Body of pancreas (tissue), 4 donors: ENCODE data around the gene PRTN3.

Experiments used
- POLR2A ChIP-seq, 3 donors: fragments of 450-650 bp; IDR thresholded peaks; one replicate each; pipeline ENCODE4 v1.6.1; 2016; ENCODE audit warnings: antibody characterized with exemption in 3 of 3, mild to moderate bottlenecking in 2 of 3
- TF ChIP-seq, protein P1 (sequence below), 7 experiments: fragments of 450-650 bp in 4 of 7; fragments of 200-600 bp in 3 of 7; sonication (generic) in 3 of 7; IDR thresholded peaks; one replicate each; pipeline ENCODE4 v1.5.1; 2016 to 2019; ENCODE audit warnings: antibody characterized with exemption in 7 of 7

DNA sequence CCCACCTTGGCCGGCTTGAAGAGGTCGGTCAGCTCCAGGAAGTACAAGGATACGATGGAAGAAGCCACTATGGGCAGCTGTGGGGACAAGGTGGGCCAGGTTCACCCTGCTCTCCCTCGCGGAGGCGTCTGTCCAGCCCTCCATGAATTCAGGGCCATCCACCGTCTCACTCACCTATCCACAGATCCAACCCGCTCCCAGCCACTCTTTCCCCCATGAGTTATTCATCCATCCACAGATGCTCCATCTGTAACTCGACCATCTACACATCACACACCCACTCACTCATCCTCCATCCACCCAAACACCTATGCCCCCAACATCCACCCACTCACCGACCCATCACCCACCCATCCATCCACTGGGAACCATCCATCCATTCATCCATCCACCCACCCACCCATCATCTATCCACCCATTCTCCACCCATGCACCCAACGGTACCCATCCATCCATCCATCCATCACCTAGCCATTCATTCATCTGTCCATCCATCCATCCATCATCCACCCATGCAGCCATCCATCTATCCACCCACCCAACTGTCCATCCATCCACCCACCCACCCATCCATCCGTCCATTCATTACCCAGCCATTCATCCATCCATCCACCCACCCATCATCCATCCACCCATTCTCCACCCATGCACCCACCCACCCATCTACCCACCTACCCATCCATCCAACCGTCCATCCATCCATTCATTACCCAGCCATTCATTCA is 24.9 kb upstream of the PRTN3 start:
- TF ChIP-seq, protein P1, sequence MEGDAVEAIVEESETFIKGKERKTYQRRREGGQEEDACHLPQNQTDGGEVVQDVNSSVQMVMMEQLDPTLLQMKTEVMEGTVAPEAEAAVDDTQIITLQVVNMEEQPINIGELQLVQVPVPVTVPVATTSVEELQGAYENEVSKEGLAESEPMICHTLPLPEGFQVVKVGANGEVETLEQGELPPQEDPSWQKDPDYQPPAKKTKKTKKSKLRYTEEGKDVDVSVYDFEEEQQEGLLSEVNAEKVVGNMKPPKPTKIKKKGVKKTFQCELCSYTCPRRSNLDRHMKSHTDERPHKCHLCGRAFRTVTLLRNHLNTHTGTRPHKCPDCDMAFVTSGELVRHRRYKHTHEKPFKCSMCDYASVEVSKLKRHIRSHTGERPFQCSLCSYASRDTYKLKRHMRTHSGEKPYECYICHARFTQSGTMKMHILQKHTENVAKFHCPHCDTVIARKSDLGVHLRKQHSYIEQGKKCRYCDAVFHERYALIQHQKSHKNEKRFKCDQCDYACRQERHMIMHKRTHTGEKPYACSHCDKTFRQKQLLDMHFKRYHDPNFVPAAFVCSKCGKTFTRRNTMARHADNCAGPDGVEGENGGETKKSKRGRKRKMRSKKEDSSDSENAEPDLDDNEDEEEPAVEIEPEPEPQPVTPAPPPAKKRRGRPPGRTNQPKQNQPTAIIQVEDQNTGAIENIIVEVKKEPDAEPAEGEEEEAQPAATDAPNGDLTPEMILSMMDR (IDR thresholded peaks at IDR 0.05), result no peak
- no peak for TF ChIP-seq POLR2A (IDR thresholded peaks at IDR 0.05)
